Mucosa of gallbladder (tissue), 1 donor: ENCODE data around the gene CCDC68. TPM values are rescaled to one million over a fixed set of nuclear protein-coding genes. Genes with fewer than 3 reads are reported as not detected.
"Not testable (repeated sequence)": the region's sequence is repeated elsewhere in the genome, so short reads cannot be mapped to it uniquely, and the experiment has no call there.

Experiments used
- DNase-seq: peaks from one replicate; pipeline ENCODE4 v3.0.0-alpha.2; 2020; ENCODE audit warnings: low spot score
- total RNA-seq: library from RNA; stranded (reverse); gene quantifications from one replicate; pipeline ENCODE4 v1.2.1, GENCODE V29; 2021
- donor health status: DM: no; HTN: no; CAD: no.

The CCDC68 gene
- total RNA-seq, 1 donor from 2014 or later: 9.8 TPM

DNA sequence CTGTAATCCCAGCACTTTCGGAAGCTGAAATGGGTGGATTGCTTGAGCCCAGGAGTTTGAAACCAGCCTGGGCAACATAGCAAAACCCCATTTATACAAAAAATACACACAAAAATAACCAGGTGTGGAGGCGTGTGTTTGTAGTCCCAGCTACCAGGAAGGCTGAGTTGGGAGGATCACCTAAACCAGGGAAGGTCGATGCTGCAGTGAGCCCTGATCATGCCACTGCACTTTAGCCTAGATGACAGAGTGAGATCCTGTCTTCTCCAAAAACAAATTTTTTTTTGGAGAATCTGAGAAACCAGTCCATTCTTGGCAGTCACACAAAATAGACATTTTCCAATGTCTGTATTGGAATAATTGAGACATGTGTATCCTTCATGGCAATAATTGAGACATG is 84.2 kb downstream of the CCDC68 start:
- DNase-seq: no peak

DNA sequence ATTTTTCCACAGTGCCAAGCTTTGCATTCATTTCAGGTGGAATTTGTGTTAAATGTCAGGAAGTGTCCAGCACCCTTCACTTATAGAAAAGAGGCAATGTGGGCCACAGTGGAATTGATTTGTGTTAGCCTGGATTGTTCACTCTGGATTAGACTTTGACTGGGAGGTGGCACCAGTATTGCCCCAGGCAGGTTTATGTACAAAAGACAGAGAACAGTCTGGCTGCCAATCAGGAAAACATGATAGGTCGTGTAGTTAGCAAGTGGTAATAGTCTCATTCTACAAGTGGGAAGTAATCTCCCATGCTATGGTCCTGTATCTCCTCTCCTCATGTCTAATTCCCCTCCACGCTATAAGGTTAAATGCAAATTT is 85.4 kb downstream of the CCDC68 start:
- peak; percentile 67 for DNase-seq

DNA sequence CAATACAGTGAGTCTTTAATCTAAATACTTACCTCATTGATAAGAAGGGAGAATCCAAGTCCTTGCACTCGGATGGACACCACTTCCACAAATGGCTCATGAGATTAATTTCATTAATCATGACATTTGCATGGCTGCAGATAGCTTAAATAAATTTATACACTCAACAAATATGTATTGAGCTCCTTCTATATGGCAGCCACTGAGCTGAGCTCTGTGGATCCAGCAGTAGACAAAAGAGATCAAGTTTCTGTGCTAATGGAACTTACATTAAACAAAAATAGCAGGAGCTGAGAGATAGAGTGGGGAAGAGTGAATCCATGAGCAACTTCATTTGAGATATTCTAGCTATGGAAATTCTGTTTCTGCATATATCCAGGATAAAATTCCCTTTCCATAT is 86.6 kb downstream of the CCDC68 start:
- DNase-seq: no peak

DNA sequence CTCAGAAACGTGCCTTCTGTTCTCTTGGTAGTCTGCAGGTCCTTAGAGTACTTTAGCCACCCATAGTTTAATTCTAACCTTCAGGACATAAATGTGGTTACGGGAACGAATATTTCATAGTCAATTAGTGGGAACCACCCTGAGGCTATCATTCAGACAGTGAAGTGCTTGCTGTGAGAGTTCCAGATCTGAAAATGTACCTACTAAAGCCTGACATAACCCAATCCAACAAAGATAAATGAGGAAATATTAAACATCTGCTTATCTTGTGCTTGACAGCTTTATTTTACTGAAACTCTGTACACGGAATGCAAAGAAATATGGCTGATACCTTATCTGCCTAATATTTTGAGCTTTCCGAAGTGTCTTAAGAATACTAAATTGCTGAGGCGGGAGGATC is 88.0 kb downstream of the CCDC68 start:
- no peak for DNase-seq

DNA sequence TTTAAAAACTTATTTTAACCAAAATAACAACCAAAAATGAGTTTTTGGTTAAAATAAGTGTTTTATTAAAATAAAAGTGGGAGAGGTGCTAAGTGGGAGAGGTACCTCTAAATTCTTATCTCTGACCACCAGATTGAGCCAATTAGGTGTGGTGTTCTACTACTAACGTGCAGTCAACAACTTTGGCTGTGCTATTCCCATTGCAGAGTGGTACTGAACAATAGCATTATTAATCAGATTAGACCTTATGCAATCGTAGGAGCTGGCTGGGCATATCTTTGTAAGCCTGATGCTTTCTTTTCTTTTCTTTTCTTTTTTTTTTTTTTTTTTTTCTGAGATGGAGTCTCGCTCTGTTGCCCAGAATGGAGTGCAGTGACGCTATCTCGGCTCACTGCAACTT is 92.1 kb downstream of the CCDC68 start:
- DNase-seq: no peak

DNA sequence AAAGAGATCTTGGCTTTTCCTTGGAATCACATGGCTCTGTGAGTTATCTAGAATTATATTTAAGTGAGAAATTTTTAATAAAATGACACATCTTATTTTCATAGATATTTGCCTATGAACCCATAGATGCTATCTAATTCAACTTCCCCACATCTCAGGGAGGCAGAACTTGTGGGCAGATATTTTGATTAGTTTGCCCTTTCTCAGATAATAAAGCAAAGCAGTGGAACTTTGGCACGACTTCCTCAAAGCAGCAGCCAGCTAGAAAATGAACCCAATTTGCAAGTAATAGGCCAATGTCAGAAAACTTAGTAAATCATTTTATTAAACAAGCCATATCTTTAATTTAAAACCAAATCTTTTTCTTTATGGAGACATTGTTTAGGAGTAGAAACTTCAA is 98.3 kb downstream of the CCDC68 start:
- DNase-seq: no peak

DNA sequence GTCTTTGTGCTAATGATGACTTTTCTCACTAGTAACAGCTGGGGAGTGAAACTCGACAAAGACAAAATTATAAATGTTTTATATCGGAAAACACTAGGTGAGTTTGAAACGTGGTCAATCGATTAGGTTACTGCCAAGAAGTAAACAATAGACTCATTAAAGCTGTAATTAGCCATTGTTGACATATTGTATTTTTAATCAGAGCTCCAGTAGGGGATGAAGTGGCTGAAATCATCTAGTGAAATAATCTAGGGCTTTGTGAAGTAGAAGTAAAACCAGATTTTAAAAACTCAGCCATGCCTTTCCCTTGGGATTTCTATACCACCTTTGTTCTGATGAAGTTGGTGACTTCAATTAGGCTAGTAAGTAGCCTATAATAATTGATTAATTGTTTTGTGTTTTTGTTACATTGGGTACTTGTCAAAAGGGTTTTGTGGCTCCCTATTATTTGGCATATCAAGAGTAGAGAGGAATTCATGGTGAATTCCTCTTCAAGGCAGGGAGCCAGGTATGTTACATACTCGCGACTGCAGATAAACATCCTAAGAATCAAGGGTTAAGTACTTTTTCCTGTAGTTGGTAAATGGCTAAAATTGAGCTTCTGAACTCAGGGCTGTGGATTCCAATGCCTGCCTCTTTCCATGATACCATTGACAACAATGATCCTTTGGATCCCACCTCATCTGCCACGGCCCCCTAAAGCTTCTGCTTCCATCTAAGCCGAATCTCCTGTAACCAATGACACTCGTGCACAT is 99.4 kb downstream of the CCDC68 start:
- DNase-seq: no peak

DNA sequence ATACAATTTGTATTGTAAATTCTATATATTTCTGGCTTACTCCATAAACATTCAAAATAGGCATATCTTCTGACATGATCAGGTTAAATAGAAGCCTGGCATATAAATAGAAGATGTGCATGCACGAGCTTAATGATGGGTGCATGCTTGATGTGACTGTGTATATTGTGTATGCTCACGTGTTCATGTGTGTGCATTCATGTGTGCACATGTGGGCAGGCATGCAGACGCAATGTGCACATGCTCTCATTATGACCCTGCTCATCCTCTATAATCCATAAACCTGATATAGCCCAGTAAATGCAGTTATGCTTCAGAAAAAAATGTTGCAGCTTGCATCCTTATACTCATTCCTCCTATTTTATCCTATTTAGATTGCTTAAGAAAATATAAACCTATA is 101.8 kb downstream of the CCDC68 start:
- DNase-seq: no peak

DNA sequence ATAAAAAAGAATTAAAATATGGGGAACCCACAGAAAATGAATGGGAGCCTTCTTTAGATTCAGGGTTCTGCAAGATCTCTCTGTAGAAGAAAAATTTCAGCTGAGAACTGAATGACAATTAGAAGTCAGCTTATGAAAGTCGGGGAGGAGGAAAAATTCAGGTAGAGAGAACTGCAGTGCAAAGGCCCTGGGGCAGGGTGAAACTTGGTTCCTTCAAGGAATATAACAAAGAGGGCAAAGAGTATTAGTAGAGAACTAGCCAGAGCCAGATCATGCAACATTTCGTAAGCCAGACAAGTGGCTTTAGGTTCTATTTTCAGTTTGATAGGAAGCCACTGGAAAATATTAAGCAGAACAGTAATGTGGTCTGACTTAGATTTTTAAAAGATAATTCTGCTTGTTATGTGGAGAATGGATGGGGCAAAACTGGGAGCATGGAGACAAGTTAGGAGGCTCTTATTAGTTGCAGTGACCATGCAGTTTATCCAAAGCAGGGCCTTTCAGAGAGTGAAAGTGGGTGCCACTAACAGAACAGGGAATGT is 103.1 kb downstream of the CCDC68 start:
- no peak for DNase-seq

DNA sequence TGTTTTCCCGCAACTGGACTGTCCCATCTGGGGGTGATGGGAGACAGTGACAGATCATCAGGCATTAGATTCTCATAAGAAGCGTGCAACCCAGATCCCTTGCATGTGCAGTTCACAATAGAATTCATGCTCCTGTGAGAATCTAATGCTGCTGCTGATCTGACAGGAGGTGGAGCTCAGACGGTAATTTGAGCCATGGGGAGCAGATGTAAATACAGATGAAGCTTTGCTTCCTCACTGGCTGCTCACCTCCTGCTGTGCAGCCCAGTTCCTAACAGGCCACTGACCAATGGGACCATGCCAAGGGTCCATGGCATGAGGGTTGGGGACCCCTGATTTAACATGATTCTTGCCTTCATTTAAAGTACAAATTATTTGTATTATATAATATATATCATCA is 104.2 kb downstream of the CCDC68 start:
- not testable (repeated sequence) for DNase-seq

DNA sequence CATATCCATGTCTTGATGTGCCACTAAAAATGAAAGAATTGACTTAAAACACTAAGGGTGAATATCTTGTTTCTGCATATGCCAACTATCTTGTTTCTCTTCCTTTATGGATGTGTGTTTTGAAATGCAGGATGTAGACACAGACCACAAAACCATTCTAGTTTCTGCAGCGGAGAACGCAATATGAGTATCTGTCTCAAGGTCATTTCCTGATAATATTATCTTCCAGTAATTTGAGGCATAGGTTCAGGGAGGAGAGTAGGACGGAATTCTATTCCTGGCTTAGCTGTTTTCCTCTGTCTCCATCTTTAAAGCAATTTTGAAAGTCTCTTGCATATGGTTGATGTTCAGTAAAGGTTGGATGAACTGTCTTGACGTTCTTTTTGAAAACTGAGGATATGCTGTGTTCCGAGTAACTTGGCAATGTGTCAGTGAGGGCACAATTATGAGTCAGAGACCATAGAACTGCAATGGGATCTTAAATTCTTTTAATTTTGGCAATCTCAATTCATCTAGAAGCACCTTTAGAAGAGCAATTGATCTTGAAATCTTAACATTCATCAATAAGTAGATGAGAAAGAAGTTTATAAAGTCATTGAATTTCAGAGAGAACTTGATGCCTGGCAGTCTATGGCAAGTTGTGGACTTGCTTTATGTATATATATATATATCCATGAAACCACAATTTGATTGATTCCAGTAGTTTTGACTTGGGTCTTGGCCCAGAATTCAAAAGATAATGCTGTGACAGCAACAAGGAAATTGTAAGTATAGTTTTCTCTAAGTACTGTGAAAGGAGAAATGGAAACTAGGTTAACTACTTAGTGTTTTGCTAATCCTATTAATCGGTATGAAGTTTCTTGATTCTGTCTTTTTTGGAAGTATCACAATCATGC is 106.2 kb downstream of the CCDC68 start:
- DNase-seq: no peak

Other genes starting within 250 kb of the CCDC68 start
- gene RAB27B, start 131.0 kb downstream of the CCDC68 start, total RNA-seq: 16.6 TPM